ENCODE results near the gene FBXO42. TPM values are rescaled to one million over a fixed set of nuclear protein-coding genes. Genes with fewer than 3 reads are reported as not detected.

Gene FBXO42
- total and polyA plus RNA-seq, 9 of the 15 experiments (the other 6 are each of a cell fraction or from before 2014, with no cell fraction given), result 7.2 to 24.8 (median 17.4) TPM

DNA sequence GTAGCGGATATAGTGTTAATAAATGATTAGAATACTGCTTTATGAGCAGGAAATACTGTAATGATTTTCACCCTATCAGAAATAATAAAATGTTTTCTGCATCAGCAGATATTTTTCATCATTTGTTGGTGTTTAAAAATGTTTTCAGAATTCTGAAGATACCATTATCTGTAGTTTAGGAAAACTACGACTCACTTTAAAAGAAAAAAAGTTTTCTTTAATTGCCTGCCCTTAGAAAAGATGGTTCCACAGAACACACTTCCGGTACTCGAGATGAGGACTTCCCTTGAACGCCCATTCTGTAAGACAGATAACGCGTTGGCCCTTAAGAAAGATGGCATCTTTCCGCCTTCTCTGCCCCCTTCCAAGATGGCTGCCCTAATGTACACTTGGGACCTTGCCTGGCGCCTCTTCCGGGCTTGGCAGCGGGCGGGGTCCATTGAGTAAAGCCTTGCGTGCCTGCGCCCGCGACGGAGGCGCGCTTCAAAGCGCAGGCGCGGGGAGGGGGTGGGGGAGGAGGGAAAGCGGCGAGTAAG is 14.5 kb upstream of the FBXO42 start, which contains the start of gene SZRD1 (continued):
- TF ChIP-seq, protein P1, sequence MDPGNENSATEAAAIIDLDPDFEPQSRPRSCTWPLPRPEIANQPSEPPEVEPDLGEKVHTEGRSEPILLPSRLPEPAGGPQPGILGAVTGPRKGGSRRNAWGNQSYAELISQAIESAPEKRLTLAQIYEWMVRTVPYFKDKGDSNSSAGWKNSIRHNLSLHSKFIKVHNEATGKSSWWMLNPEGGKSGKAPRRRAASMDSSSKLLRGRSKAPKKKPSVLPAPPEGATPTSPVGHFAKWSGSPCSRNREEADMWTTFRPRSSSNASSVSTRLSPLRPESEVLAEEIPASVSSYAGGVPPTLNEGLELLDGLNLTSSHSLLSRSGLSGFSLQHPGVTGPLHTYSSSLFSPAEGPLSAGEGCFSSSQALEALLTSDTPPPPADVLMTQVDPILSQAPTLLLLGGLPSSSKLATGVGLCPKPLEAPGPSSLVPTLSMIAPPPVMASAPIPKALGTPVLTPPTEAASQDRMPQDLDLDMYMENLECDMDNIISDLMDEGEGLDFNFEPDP (CRISPR knock-in tag; IDR thresholded peaks at IDR 0.05), result no peak
- TF ChIP-seq FOXJ2 (tag; IDR thresholded peaks at IDR 0.05) (peak; percentile 87; the same call in 1 of the 2 replicates), CBFB (CRISPR knock-in tag; IDR thresholded peaks at IDR 0.05) (no peak), HMG20A (CRISPR knock-in tag; conservative IDR thresholded peaks at IDR 0.05) (no peak), MEF2D (tag; conservative IDR thresholded peaks at IDR 0.05; ENCODE audit: low read depth) (no peak), TCF7L2 (IDR thresholded peaks at IDR 0.05; ENCODE audit: low read depth, low read length) (no peak), ZBTB1 (CRISPR knock-in tag; IDR thresholded peaks at IDR 0.05; ENCODE audit: borderline replicate concordance, low read depth) (no peak), NFRKB (IDR thresholded peaks at IDR 0.05; ENCODE audit: low read depth) (peak; percentile 99), ZNF436 (CRISPR knock-in tag; IDR thresholded peaks at IDR 0.05) (no peak), ZNF780A (CRISPR knock-in tag; IDR thresholded peaks at IDR 0.05) (no peak), HNRNPLL (IDR thresholded peaks at IDR 0.05; ENCODE audit: low read depth, low read length, poor library complexity, severe bottlenecking) (peak; percentile 93), FOXA3 (CRISPR knock-in tag; conservative IDR thresholded peaks at IDR 0.05 in 1 of 2, IDR thresholded peaks at IDR 0.05 in 1 of 2) (peak; percentile 97 to 99), MECOM (CRISPR knock-in tag; IDR thresholded peaks at IDR 0.05) (no peak), NBN (IDR thresholded peaks at IDR 0.05; ENCODE audit: low read depth) (no peak), ZNF586 (CRISPR knock-in tag; conservative IDR thresholded peaks at IDR 0.05) (no peak), SMAD2 (IDR thresholded peaks at IDR 0.05; ENCODE audit: low read depth, low read length) (no peak), CAMTA2 (CRISPR knock-in tag; conservative IDR thresholded peaks at IDR 0.05) (no peak), RNF2 (IDR thresholded peaks at IDR 0.05) (0 out of 2 replicates have a peak, but pooled peaks have one; percentile 55)
- TF ChIP-seq, protein P2, sequence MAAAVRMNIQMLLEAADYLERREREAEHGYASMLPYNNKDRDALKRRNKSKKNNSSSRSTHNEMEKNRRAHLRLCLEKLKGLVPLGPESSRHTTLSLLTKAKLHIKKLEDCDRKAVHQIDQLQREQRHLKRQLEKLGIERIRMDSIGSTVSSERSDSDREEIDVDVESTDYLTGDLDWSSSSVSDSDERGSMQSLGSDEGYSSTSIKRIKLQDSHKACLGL (CRISPR knock-in tag; IDR thresholded peaks at IDR 0.05; ENCODE audit: borderline replicate concordance, poor library complexity, severe bottlenecking), result no peak
- TF ChIP-seq, protein P3, sequence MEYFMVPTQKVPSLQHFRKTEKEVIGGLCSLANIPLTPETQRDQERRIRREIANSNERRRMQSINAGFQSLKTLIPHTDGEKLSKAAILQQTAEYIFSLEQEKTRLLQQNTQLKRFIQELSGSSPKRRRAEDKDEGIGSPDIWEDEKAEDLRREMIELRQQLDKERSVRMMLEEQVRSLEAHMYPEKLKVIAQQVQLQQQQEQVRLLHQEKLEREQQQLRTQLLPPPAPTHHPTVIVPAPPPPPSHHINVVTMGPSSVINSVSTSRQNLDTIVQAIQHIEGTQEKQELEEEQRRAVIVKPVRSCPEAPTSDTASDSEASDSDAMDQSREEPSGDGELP (CRISPR knock-in tag; IDR thresholded peaks at IDR 0.05; ENCODE audit: borderline replicate concordance), result no peak
- TF ChIP-seq, protein P4, sequence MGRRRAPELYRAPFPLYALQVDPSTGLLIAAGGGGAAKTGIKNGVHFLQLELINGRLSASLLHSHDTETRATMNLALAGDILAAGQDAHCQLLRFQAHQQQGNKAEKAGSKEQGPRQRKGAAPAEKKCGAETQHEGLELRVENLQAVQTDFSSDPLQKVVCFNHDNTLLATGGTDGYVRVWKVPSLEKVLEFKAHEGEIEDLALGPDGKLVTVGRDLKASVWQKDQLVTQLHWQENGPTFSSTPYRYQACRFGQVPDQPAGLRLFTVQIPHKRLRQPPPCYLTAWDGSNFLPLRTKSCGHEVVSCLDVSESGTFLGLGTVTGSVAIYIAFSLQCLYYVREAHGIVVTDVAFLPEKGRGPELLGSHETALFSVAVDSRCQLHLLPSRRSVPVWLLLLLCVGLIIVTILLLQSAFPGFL (CRISPR knock-in tag; IDR thresholded peaks at IDR 0.05), result no peak
- TF ChIP-seq, protein P5, sequence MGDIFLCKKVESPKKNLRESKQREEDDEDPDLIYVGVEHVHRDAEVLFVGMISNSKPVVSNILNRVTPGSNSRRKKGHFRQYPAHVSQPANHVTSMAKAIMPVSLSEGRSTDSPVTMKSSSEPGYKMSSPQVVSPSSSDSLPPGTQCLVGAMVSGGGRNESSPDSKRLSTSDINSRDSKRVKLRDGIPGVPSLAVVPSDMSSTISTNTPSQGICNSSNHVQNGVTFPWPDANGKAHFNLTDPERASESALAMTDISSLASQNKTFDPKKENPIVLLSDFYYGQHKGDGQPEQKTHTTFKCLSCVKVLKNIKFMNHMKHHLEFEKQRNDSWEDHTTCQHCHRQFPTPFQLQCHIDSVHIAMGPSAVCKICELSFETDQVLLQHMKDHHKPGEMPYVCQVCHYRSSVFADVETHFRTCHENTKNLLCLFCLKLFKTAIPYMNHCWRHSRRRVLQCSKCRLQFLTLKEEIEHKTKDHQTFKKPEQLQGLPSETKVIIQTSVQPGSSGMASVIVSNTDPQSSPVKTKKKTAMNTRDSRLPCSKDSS (IDR thresholded peaks at IDR 0.05; ENCODE audit: low read depth, partially characterized antibody), result no peak
- TF ChIP-seq, protein P6, sequence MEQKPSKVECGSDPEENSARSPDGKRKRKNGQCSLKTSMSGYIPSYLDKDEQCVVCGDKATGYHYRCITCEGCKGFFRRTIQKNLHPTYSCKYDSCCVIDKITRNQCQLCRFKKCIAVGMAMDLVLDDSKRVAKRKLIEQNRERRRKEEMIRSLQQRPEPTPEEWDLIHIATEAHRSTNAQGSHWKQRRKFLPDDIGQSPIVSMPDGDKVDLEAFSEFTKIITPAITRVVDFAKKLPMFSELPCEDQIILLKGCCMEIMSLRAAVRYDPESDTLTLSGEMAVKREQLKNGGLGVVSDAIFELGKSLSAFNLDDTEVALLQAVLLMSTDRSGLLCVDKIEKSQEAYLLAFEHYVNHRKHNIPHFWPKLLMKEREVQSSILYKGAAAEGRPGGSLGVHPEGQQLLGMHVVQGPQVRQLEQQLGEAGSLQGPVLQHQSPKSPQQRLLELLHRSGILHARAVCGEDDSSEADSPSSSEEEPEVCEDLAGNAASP (IDR thresholded peaks at IDR 0.05), result no peak

Data from K562 (cell line).